Ishikawa (cell line): ENCODE results near the gene PDIA3.

Experiments used
- CEBPB ChIP-seq: IDR thresholded peaks from 2 replicates; pipeline ENCODE4 v1.6.1; 2012
- CREB1 ChIP-seq: IDR thresholded peaks from 2 replicates; pipeline ENCODE4 v1.6.1; 2012; ENCODE audit warnings: low read depth
- EGR1 ChIP-seq: IDR thresholded peaks from 2 replicates; pipeline ENCODE4 v1.6.1; 2012
- EP300 ChIP-seq: IDR thresholded peaks from 2 replicates; pipeline ENCODE4 v1.6.1; 2012; ENCODE audit warnings: borderline replicate concordance
- FOXM1 ChIP-seq: IDR thresholded peaks from 2 replicates; pipeline ENCODE4 v1.6.1; 2012; ENCODE audit warnings: low read depth, borderline replicate concordance
- MAX ChIP-seq: IDR thresholded peaks from 2 replicates; pipeline ENCODE4 v1.6.1; 2012
- NFIC ChIP-seq: IDR thresholded peaks from 2 replicates; pipeline ENCODE4 v1.6.1; 2012
- RAD21 ChIP-seq: IDR thresholded peaks from 2 replicates; pipeline ENCODE4 v1.6.1; 2012; ENCODE audit warnings: low read depth
- REST ChIP-seq: IDR thresholded peaks from 2 replicates; pipeline ENCODE4 v1.6.1; 2012; ENCODE audit warnings: low read depth, mild to moderate bottlenecking
- TAF1 ChIP-seq: IDR thresholded peaks from 2 replicates; pipeline ENCODE4 v1.6.1; 2012; ENCODE audit warnings: low read depth, mild to moderate bottlenecking
- TCF12 ChIP-seq: IDR thresholded peaks from 2 replicates; pipeline ENCODE4 v1.6.1; 2012; ENCODE audit warnings: low read depth
- TEAD4 ChIP-seq: IDR thresholded peaks from 2 replicates; pipeline ENCODE4 v1.6.1; 2012
- YY1 ChIP-seq: IDR thresholded peaks from 2 replicates; pipeline ENCODE4 v1.6.1; 2012; ENCODE audit warnings: low read depth
- ZBTB7A ChIP-seq: IDR thresholded peaks from 2 replicates; pipeline ENCODE4 v1.6.1; 2012; ENCODE audit warnings: low read depth
- TF ChIP-seq, protein P1 (sequence below): IDR thresholded peaks from 2 replicates; pipeline ENCODE4 v1.6.1; 2012

Gene PDIA3

DNA sequence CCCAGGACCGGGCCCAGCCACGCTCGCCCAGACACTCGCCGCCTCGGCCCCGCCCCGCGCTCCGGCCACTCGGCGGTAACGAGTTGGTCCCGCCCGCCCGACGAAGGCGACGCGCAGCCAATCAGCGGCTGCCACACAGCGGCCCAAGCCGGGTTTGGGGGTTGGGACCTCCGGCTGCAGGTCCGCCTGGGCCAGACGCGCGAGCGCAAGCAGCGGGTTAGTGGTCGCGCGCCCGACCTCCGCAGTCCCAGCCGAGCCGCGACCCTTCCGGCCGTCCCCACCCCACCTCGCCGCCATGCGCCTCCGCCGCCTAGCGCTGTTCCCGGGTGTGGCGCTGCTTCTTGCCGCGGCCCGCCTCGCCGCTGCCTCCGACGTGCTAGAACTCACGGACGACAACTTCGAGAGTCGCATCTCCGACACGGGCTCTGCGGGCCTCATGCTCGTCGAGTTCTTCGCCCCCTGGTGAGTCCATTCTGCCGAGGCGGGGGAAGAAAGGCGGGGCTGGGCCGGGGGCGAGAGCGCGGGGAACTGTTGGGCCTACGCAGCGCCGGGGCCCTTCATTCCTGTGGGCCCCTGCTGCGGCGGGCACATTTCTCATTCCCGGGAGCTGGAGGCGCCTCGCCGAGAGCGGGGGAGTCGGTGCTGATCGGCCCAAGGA lies at the start of gene PDIA3:
Gene PDIA3, plus strand, starts transcription at position 194 of the 658 bp plus-strand sequence. Its CDS starts 102 bp downstream, at position 296.
- TF ChIP-seq EGR1 (peak; percentile 28; the same call in 1 of the 2 replicates), TCF12 (peak; percentile 24; the same call in 1 of the 2 replicates), TAF1 (peak; percentile 83), YY1 (peak; percentile 21; the same call in 1 of the 2 replicates), TEAD4 (peak; percentile 5; the same call in 1 of the 2 replicates), MAX (peak; percentile 76)

DNA sequence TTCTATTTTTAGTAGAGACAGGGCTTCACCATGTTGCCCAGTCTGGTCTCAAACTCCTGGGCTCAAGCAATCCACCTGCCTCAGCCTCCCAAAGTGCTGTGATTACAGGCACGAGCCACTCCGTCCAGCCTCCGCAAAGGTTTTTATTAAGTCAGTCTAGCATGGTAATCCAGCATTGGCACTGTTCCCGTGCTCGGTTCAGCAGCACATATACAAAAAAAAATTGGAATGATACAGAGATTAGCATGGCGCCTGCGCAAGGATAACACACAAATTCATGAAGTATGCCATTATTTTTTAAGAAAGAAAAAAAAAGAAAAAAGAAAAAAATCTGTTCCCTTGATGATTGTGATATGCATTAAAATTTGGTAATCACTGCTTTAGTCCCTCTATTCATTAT lies 44.1 kb upstream of the PDIA3 start:
- no peak for TF ChIP-seq REST
- TF ChIP-seq ZBTB7A, result no peak
- TF ChIP-seq EGR1, result no peak
- TF ChIP-seq, protein P1, sequence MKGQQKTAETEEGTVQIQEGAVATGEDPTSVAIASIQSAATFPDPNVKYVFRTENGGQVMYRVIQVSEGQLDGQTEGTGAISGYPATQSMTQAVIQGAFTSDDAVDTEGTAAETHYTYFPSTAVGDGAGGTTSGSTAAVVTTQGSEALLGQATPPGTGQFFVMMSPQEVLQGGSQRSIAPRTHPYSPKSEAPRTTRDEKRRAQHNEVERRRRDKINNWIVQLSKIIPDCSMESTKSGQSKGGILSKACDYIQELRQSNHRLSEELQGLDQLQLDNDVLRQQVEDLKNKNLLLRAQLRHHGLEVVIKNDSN, result no peak
- TF ChIP-seq CEBPB, result no peak
- TF ChIP-seq TAF1, result no peak
- TF ChIP-seq CREB1, result no peak
- no peak for TF ChIP-seq TCF12

- TF ChIP-seq NFIC, result no peak
- TF ChIP-seq ZBTB7A, result no peak
These were observed 43.4 kb upstream of the PDIA3 start for GRCh38 chr15:43702701-43703424.

DNA sequence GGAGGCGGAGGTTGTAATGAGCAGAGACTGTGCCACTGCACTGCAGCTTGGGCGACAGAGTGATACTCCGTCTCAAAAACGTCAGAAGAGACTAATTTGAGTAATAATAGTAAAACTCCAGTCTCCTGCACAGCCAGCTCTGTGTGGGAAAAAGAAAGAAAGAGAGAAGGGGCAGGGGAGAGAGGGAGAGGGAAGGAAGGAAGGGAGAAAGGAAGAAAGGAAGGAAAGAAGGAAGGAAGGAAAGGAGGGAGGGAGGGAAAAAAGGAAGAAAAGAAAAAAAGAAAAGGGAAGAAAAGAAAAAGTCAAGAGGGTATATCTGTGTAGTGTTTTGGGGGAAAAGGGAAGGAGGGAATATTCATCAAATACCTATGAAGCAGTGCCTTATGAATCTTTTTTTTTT lies 23.1 kb upstream of the PDIA3 start:
- no peak for TF ChIP-seq RAD21
- no peak for TF ChIP-seq TAF1
- no peak for TF ChIP-seq NFIC
- no peak for TF ChIP-seq MAX
- no peak for TF ChIP-seq TEAD4
- TF ChIP-seq ZBTB7A, result no peak
- TF ChIP-seq CEBPB, result no peak
- no peak for TF ChIP-seq CREB1
- TF ChIP-seq, protein P1, result no peak

DNA sequence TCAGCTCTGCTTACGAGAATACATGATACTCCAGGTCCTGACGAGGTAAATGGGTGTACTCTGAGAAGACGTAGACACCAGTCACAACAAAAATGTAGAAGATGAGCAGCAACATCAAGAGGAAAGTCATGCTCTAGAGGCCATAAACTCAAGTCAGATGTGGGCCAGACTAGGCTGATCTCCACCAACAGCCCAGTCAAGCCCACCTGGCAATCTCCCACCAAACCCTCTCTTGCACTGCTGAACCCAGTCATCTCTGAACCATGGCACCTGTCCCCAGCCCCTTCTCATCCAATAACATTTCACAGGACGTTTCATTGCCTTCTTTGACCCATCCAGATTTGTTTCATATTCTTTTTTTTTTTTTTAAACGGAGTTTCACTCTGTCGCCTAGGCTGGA lies 10.8 kb upstream of the PDIA3 start:
- TF ChIP-seq EP300 (no peak), RAD21 (no peak), FOXM1 (no peak)

GRCh38 chr15:43748376-43748775 lies 2.1 kb downstream of the PDIA3 start:
- TF ChIP-seq TCF12 (no peak), ZBTB7A (no peak), EP300 (no peak), MAX (no peak), RAD21 (no peak), FOXM1 (no peak), TEAD4 (no peak)

- TF ChIP-seq YY1, result no peak
- TF ChIP-seq ZBTB7A, result no peak
- no peak for TF ChIP-seq REST
- TF ChIP-seq EP300, result no peak
- TF ChIP-seq TEAD4, result no peak
- no peak for TF ChIP-seq MAX
- no peak for TF ChIP-seq EGR1
- no peak for TF ChIP-seq NFIC
- no peak for TF ChIP-seq TCF12
- no peak for TF ChIP-seq TAF1
- TF ChIP-seq CREB1, result no peak
These were observed 3.6 kb downstream of the PDIA3 start for GRCh38 chr15:43749690-43750345.
